T47D (cell line): Measurements from ENCODE around the gene GATB.

Experiments used
- DNase-seq, 2 experiments: peaks; one replicate each; pipeline versions ENCODE4 v3.0.0 to v3.0.0-alpha.2; 2011 to 2012; ENCODE audit warnings: low read depth in 1 of 2, low spot score in 1 of 2
- JUND ChIP-seq: IDR thresholded peaks from 2 replicates; pipeline ENCODE4 v1.6.1; 2012; ENCODE audit warnings: low read depth
- in situ Hi-C: cut with HindIII; loops from 2 replicates; pipeline ENCODE4 v1.10.0; 2016; ENCODE audit warnings: low sequenced_read_pairs, low pct_unique_long_range_greater_than_20kb

GATB gene

DNA sequence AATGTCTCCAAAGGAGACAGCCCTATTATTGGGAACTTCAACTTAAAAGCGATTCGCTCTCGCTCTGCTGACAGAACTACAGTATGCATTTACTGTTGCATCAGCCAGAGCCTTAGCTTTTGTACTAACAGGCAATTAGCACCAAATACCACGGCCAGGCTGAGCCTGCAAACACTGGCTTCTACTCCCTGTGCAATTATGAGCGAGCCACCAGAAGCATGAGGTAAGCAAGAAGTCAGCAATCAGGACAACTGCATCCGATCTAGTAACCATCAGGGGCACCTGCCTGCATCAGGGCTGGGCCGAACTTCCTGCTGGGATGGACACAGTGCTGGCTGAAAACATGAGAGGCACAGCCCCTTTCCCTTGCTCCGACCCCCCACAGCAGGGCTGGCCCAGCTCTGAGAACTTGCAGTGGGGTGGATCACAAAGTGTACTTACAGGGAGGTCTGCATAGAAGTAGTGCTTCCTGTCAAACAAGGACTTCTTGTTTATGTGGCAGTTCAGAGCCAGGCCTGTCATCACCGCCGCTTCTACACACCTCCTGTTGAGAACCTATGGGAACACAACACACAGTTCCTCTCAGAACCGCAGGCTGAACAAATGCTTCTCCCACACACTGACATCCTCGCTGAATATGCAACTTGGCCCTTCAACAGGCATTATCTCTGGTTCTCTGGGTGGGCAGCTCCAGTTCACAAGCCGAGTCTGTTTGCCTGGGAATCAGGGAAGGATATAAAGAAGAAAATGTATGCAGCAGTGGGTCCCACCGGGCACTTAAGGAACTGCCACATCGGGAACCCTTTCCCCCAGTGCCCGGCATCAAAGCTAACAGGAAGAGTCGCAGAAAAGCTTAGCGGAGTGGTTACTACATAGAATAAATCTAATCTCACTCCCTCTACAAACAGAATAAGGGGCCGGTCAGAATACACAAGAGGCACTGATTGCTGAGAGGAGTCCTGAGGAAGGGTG lies 41.5 kb downstream of the GATB start:
- in situ Hi-C loops, result no loop called here

GRCh38 chr4:151717909-151718628 lies 42.7 kb downstream of the GATB start:
- no peak for TF ChIP-seq JUND
- in situ Hi-C loops, result no loop called here
- no peak for DNase-seq

More for the DNA sequence above, 41.5 kb downstream of the GATB start:
- DNase-seq, result no peak
- no peak for TF ChIP-seq JUND

DNA sequence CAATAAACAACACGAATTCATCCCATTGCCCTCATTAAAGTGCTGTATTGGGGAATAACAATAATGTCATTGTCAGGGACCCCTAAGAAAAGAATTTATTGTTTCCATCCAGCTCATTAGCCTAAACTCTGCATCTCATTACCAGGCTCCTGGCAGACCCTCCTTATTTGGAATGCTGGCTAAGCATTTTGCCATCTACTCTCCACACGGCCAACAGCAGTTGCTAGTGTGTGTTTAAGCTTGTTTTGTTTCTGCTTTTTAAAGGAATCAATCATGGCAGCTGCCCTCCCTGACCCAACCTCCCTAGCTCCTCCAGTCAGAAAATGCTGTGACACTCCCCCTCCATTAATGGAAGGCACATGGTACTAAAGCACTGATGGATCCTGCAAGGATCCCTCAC lies 43.5 kb downstream of the GATB start:
- no peak for DNase-seq
- in situ Hi-C loops, result no loop called here
- TF ChIP-seq JUND, result no peak

DNA sequence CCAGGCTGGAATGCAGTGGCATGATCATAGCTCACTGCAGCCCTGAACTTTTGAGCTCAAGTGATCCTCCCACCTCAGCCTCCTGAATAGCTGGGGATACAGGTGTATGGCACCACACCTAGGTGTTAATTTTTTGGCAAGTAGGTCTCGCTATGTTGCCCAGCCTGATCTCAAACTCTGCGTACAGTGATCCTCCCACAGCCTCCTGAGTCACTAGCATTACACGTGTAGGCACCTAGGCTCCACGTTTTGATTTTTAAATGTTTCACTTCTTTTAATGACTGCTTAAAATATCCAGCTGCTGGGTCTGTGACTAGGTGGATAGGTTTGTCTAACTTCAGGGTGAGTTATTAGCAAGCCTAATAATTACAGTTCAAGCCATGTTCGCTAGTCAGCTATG lies 44.5 kb downstream of the GATB start:
- in situ Hi-C loops, result no loop called here
- DNase-seq, result no peak
- no peak for TF ChIP-seq JUND

GRCh38 chr4:151715881-151716280 lies 44.9 kb downstream of the GATB start:
- in situ Hi-C loops, result no loop called here
- DNase-seq, result no peak
- no peak for TF ChIP-seq JUND

- DNase-seq, result no peak
- in situ Hi-C loops, result no loop called here
- no peak for TF ChIP-seq JUND
Observed at GRCh38 chr4:151712777-151713176, 48.0 kb downstream of the GATB start.

- TF ChIP-seq JUND, result no peak
- in situ Hi-C loops, result no loop called here
- no peak for DNase-seq
Observed at GRCh38 chr4:151711646-151712045, 49.2 kb downstream of the GATB start.

- TF ChIP-seq JUND, result no peak
- in situ Hi-C loops, result no loop called here
- no peak for DNase-seq
Observed at GRCh38 chr4:151709587-151709986, 51.2 kb downstream of the GATB start.

- no peak for TF ChIP-seq JUND
- in situ Hi-C loops, result no loop called here
- no peak for DNase-seq
Observed at GRCh38 chr4:151709071-151709470, 51.7 kb downstream of the GATB start.

DNA sequence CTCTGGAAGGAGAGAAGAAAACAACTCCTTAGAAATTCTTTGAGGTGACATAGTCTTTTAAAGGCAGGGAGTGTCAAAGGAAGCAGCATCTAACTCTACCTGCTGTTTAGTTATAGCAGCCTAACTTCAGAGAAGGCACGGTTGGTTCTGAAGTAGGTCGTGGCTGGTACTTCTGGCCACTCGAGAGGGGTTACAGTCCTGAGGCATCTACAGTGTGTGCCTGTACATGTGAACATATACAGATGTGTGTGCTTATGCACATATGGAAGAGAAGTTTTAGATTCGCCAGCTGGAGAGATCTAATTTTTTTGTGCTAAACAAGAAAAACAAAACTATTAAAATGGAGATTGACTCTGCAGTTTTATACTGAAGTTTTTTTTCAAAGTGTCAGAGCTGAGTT lies 52.7 kb downstream of the GATB start:
- DNase-seq, result no peak
- in situ Hi-C loops, result no loop called here
- TF ChIP-seq JUND, result no peak

DNA sequence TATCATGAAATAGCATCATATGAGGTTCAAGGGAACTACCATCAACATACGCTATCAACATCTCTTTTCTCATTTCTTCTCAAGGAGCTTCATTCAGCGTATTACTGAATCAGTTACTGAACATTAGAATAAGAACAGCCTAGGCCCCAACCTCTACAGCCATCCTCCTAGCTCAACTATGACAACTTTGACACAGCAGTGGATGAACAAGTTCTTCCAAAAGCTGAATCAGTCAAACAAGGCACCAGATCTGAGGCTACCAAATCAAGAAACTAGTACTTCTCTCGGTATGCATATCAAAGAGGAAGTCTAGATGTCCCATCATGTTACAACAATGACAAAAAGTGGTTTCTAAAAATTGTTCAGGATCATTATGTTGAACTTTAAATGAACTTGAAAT lies 57.4 kb downstream of the GATB start:
- in situ Hi-C loops, result no loop called here
- TF ChIP-seq JUND, result no peak
- no peak for DNase-seq

- in situ Hi-C loops, result no loop called here
- TF ChIP-seq JUND, result no peak
- no peak for DNase-seq
Observed at GRCh38 chr4:151702256-151702655, 58.6 kb downstream of the GATB start.
